ENCODE data around the gene LAX1. TPM values are rescaled to one million over a fixed set of nuclear protein-coding genes. Genes with fewer than 3 reads are reported as not detected.

The LAX1 gene
- total and polyA plus RNA-seq, 4 donors: 0.26 to 2.4 (median 0.79) TPM

DNA sequence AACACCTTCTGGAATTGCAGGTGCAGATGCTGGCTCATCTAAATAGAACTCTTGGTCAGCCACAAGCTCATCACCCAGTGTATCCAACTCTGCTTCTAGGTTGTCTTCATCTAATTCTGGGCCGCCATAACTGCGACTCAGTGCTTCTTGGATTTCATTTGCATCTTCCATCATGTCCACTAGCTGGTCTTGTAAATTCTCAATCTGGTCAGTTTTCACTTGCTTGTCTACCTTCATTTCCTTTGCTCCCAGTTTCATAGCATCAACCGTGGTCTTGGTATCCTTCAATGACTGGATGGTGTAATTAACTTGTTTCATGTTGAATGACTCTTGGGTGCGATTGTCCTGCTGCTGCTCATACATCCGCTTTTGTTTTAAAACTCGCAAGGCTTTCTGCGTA lies 40.7 kb downstream of the LAX1 start:
- Histone ChIP-seq H3K27ac (ENCODE audit: low read depth in 1 of 2, low read length in 1 of 2) (no peak overlapping the region), H3K4me3 (no peak overlapping the region), H3K9me3 (ENCODE audit: control insufficient read depth in 4 of 4, insufficient read depth in 3 of 4, low read length in 3 of 4) (no peaks in the 10 kb centered on the region), H3K27me3 (ENCODE audit: control insufficient read depth in 3 of 3, insufficient read depth in 3 of 3, low read length in 2 of 3) (no peaks in the 10 kb centered on the region), H3K4me1 (ENCODE audit: control insufficient read depth in 5 of 5, insufficient read depth in 5 of 5, low read length in 5 of 5) (peaks cover 0 to 7% (median 6%) of the 10 kb centered on the region in 5 donors), H3K36me3 (ENCODE audit: control insufficient read depth in 4 of 4, insufficient read depth in 4 of 4, low read length in 4 of 4) (peaks cover 4 to 26% (median 16%) of the 10 kb centered on the region in 4 donors), H3K9ac (ENCODE audit: insufficient read depth in 1 of 2, low read length in 2 of 2) (no peak overlapping the region)
- TF ChIP-seq, protein P1, sequence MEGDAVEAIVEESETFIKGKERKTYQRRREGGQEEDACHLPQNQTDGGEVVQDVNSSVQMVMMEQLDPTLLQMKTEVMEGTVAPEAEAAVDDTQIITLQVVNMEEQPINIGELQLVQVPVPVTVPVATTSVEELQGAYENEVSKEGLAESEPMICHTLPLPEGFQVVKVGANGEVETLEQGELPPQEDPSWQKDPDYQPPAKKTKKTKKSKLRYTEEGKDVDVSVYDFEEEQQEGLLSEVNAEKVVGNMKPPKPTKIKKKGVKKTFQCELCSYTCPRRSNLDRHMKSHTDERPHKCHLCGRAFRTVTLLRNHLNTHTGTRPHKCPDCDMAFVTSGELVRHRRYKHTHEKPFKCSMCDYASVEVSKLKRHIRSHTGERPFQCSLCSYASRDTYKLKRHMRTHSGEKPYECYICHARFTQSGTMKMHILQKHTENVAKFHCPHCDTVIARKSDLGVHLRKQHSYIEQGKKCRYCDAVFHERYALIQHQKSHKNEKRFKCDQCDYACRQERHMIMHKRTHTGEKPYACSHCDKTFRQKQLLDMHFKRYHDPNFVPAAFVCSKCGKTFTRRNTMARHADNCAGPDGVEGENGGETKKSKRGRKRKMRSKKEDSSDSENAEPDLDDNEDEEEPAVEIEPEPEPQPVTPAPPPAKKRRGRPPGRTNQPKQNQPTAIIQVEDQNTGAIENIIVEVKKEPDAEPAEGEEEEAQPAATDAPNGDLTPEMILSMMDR (IDR thresholded peaks at IDR 0.05; ENCODE audit: control extremely low read depth, extremely low read depth): no peak
- ATAC-seq (ENCODE audit: insufficient read depth, low FRiP score): no peak
- WGBS, 2 donors: 98 to 99% methylated on average over 7 of the region's 7 CpGs
- DNase-seq: no peak

DNA sequence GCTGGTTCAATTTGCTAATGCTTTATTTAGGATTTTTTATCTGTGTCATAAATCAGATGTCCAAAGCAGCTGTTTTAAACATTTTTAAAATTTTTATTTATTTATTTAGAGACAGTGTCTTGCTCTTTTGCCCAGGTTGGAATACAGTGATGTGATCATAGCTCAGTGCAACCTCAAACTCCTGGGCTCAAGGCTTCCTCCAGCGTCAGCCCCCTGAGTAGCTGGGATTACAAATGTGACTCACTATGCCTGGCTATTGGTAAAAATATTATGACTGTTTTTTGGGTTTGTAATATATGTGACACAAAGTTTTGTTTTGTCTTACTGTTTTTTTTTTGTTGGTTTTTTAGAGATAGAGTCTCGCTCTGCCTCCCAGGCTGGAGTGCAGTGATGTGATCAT lies 42.2 kb downstream of the LAX1 start:
- no peak for DNase-seq
- Histone ChIP-seq H3K27ac (ENCODE audit: low read depth in 1 of 2, low read length in 1 of 2) (no peak overlapping the region), H3K36me3 (ENCODE audit: control insufficient read depth in 4 of 4, insufficient read depth in 4 of 4, low read length in 4 of 4) (peaks cover 4 to 26% (median 18%) of the 10 kb centered on the region in 4 donors), H3K9ac (ENCODE audit: insufficient read depth in 1 of 2, low read length in 2 of 2) (no peak overlapping the region), H3K9me3 (ENCODE audit: control insufficient read depth in 4 of 4, insufficient read depth in 3 of 4, low read length in 3 of 4) (no peaks in the 10 kb centered on the region), H3K27me3 (ENCODE audit: control insufficient read depth in 3 of 3, insufficient read depth in 3 of 3, low read length in 2 of 3) (no peaks in the 10 kb centered on the region), H3K4me3 (no peak overlapping the region), H3K4me1 (ENCODE audit: control insufficient read depth in 5 of 5, insufficient read depth in 5 of 5, low read length in 5 of 5) (peaks cover 0 to 6% (median 5%) of the 10 kb centered on the region in 5 donors)
- no peak for ATAC-seq (ENCODE audit: insufficient read depth, low FRiP score)
- TF ChIP-seq, protein P1 (IDR thresholded peaks at IDR 0.05; ENCODE audit: control extremely low read depth, extremely low read depth): no peak
- 90 to 95% methylated on average over 2 of the region's 2 CpGs for WGBS, 2 donors

- Histone ChIP-seq H3K9ac (ENCODE audit: insufficient read depth in 1 of 2, low read length in 2 of 2) (no peak overlapping the region), H3K27ac (ENCODE audit: low read depth in 1 of 2, low read length in 1 of 2) (no peak overlapping the region), H3K9me3 (ENCODE audit: control insufficient read depth in 4 of 4, insufficient read depth in 3 of 4, low read length in 3 of 4) (no peaks in the 10 kb centered on the region), H3K36me3 (ENCODE audit: control insufficient read depth in 4 of 4, insufficient read depth in 4 of 4, low read length in 4 of 4) (peaks cover 12 to 31% (median 16%) of the 10 kb centered on the region in 4 donors), H3K4me1 (ENCODE audit: control insufficient read depth in 5 of 5, insufficient read depth in 5 of 5, low read length in 5 of 5) (peaks cover 0 to 1% (median 0%) of the 10 kb centered on the region in 5 donors), H3K4me3 (no peak overlapping the region), H3K27me3 (ENCODE audit: control insufficient read depth in 3 of 3, insufficient read depth in 3 of 3, low read length in 2 of 3) (no peaks in the 10 kb centered on the region)
- no peak for DNase-seq
- ATAC-seq (ENCODE audit: insufficient read depth, low FRiP score): no peak
- TF ChIP-seq, protein P1 (IDR thresholded peaks at IDR 0.05; ENCODE audit: control extremely low read depth, extremely low read depth): no peak
- WGBS, 2 donors: 97 to 98% methylated on average over 2 of the region's 2 CpGs
Measured at GRCh38 chr1:203813581-203814341, 48.8 kb downstream of the LAX1 start.
